Memory B cell (primary cell): ENCODE results near the gene TMEM229B.

Experiments
- ATAC-seq: fragments of 150-1000 bp; cut with Tn5 transposase; 2 replicates; pipeline ENCODE4 v1.10.0; 2021; ENCODE audit warnings: low read depth, mild to moderate bottlenecking, moderate library complexity
- DNase-seq, 2 donors: peaks; one replicate each; pipeline ENCODE4 v3.0.0; 2022; ENCODE audit warnings: low spot score in 2 of 2
- H3K27ac Mint-ChIP-seq: one replicate; pipeline ENCODE4 v1.8.0; 2022; ENCODE audit warnings: mild to moderate bottlenecking, moderate library complexity, mixed read lengths
- H3K27me3 Mint-ChIP-seq: one replicate; pipeline ENCODE4 v1.8.0; 2022; ENCODE audit warnings: mixed read lengths
- H3K36me3 Mint-ChIP-seq: one replicate; pipeline ENCODE4 v1.8.0; 2022; ENCODE audit warnings: mild to moderate bottlenecking, mixed read lengths
- H3K4me1 Mint-ChIP-seq: one replicate; pipeline ENCODE4 v1.8.0; 2022; ENCODE audit warnings: mixed read lengths
- H3K4me3 Mint-ChIP-seq: one replicate; pipeline ENCODE4 v1.8.0; 2022; ENCODE audit warnings: mild to moderate bottlenecking, moderate library complexity, mixed read lengths
- H3K9me3 Mint-ChIP-seq: one replicate; pipeline ENCODE4 v1.8.0; 2022; ENCODE audit warnings: mixed read lengths

TMEM229B gene

DNA sequence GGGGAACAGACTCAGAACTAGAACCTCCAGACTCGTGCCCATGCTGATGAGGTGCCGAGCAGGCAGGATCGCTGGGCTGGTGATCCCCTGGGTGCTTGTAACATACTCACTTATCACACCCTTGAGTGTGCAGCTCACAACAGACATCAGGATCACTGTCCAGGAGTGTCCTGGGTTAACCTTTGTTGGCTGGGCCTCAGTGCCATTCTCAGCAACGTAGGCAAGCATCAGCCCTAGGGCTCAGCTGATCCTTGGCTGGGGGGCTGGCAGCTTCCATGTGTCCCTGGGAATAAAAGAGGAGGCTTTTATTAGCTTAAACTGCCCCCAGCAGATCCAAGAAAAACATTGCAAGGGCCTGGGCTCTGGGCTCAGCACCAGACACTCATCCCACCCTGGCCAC is 1.6 kb downstream of the TMEM229B start:
- Mint-ChIP-seq H3K4me1 (peaks cover 43% of the 10 kb centered on the region), H3K27ac (no peak overlapping the region), H3K9me3 (no peaks in the 10 kb centered on the region), H3K27me3 (no peaks in the 10 kb centered on the region), H3K4me3 (no peak overlapping the region), H3K36me3 (peaks cover 13% of the 10 kb centered on the region)
- DNase-seq (no peak), ATAC-seq (no peak)

DNA sequence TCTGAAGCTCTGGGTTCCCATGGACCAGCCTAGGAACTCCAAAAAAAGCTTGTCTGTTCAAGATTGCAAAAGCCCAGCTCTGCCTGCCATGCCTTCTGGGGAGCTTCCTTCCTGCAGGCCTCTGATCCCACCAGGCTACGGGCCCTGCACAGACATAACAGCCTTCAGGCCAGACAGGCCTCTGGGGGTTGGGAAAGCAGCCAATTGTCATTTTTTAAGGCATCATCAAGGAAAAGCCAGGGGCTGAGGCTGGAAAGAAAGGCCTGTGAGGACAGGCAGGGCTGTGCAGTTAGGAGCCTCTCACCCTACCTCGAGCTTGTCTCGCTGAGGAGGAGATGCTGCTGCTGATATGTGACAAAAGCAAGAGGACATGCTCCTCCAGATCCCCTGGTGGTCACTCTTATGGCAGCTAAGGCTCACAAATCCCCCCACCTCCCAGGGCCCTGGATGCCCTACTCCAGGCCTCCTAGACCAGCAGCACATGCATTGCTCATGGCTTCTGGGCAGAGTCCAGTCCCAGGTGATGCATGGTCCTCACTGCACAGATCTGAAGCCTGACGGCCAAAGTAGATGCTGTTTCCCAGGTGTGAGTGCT is 2.9 kb downstream of the TMEM229B start:
- Mint-ChIP-seq H3K4me1 (peaks cover 33% of the 10 kb centered on the region), H3K27me3 (no peaks in the 10 kb centered on the region), H3K9me3 (no peaks in the 10 kb centered on the region), H3K4me3 (no peak overlapping the region), H3K36me3 (peaks cover 21% of the 10 kb centered on the region), H3K27ac (no peak overlapping the region)
- no peak for DNase-seq
- ATAC-seq = no peak

- peaks cover 20% of the 10 kb centered on the region for H3K4me1 Mint-ChIP-seq
- H3K4me3 Mint-ChIP-seq = no peak overlapping the region
- H3K9me3 Mint-ChIP-seq = no peaks in the 10 kb centered on the region
- DNase-seq = no peak
- no peak overlapping the region for H3K27ac Mint-ChIP-seq
- peaks cover 23% of the 10 kb centered on the region for H3K36me3 Mint-ChIP-seq
- ATAC-seq = no peak
- H3K27me3 Mint-ChIP-seq = no peaks in the 10 kb centered on the region
Measured at GRCh38 chr14:67483579-67484285, 4.8 kb downstream of the TMEM229B start.

GRCh38 chr14:67482231-67483164 is 6.0 kb downstream of the TMEM229B start:
- H3K4me3 Mint-ChIP-seq = no peak overlapping the region

DNA sequence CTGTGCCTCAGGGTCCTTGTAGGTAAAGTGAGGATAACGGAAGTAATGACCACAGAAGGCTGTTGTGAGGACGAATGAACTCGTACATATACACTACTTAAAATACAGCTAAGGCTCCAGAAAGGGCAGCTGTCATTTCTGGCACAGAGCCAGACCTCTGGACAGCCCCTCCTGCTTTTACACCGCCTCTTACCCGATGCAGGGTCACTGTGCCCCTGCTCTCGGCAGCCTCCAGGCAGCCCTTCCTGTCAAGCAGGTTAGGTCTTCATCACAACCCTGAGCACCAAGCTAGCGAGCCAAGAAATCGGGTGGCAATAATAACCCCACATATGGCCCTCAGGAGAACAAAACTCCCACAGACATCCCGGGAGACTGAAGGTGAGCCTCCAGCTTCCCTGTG is 8.5 kb downstream of the TMEM229B start:
- H3K9me3 Mint-ChIP-seq = no peaks in the 10 kb centered on the region

More at GRCh38 chr14:67482231-67483164, 6.0 kb downstream of the TMEM229B start:
- ATAC-seq = no peak
- no peak overlapping the region for H3K27ac Mint-ChIP-seq
- peaks cover 27% of the 10 kb centered on the region for H3K36me3 Mint-ChIP-seq
- DNase-seq = no peak
- H3K9me3 Mint-ChIP-seq = no peaks in the 10 kb centered on the region
- peaks cover 9% of the 10 kb centered on the region for H3K4me1 Mint-ChIP-seq
- H3K27me3 Mint-ChIP-seq = no peaks in the 10 kb centered on the region

GRCh38 chr14:67478800-67479084 is 9.8 kb downstream of the TMEM229B start:
- Mint-ChIP-seq H3K27ac (peak overlapping the region; percentile 3), H3K9me3 (no peaks in the 10 kb centered on the region), H3K4me1 (peaks cover 2% of the 10 kb centered on the region), H3K4me3 (no peak overlapping the region), H3K27me3 (no peaks in the 10 kb centered on the region), H3K36me3 (peaks cover 23% of the 10 kb centered on the region)
- DNase-seq (no peak), ATAC-seq (no peak)

More for the DNA sequence above, 8.5 kb downstream of the TMEM229B start:
- H3K4me1 Mint-ChIP-seq = no peaks in the 10 kb centered on the region
- peaks cover 21% of the 10 kb centered on the region for H3K36me3 Mint-ChIP-seq
- no peaks in the 10 kb centered on the region for H3K27me3 Mint-ChIP-seq
- H3K4me3 Mint-ChIP-seq = no peak overlapping the region
- no peak overlapping the region for H3K27ac Mint-ChIP-seq
- DNase-seq (no peak), ATAC-seq (no peak)

- Mint-ChIP-seq H3K4me1 (peaks cover 2% of the 10 kb centered on the region), H3K27ac (peak overlapping the region; percentile 3), H3K36me3 (peaks cover 23% of the 10 kb centered on the region), H3K27me3 (no peaks in the 10 kb centered on the region), H3K4me3 (no peak overlapping the region), H3K9me3 (no peaks in the 10 kb centered on the region)
- ATAC-seq (no peak), DNase-seq (no peak)
Measured at GRCh38 chr14:67477926-67478799, 10.4 kb downstream of the TMEM229B start.

GRCh38 chr14:67474366-67474765 is 14.2 kb downstream of the TMEM229B start:
- Mint-ChIP-seq H3K27me3 (no peaks in the 10 kb centered on the region), H3K9me3 (no peaks in the 10 kb centered on the region), H3K4me3 (no peak overlapping the region), H3K27ac (no peak overlapping the region), H3K36me3 (peaks cover 17% of the 10 kb centered on the region), H3K4me1 (peaks cover 4% of the 10 kb centered on the region)
- no peak for ATAC-seq
- no peak for DNase-seq

- H3K4me1 Mint-ChIP-seq = peaks cover 6% of the 10 kb centered on the region
- no peak overlapping the region for H3K27ac Mint-ChIP-seq
- H3K27me3 Mint-ChIP-seq = no peaks in the 10 kb centered on the region
- H3K4me3 Mint-ChIP-seq = no peak overlapping the region
- DNase-seq (no peak), ATAC-seq (no peak)
- no peaks in the 10 kb centered on the region for H3K9me3 Mint-ChIP-seq
- H3K36me3 Mint-ChIP-seq = peaks cover 15% of the 10 kb centered on the region
Measured at GRCh38 chr14:67473290-67474082, 15.0 kb downstream of the TMEM229B start.

GRCh38 chr14:67472726-67473125 is 15.8 kb downstream of the TMEM229B start:
- Mint-ChIP-seq H3K4me1 (peaks cover 9% of the 10 kb centered on the region), H3K27me3 (no peaks in the 10 kb centered on the region)
- no peak for ATAC-seq

GRCh38 chr14:67469954-67470353 is 18.6 kb downstream of the TMEM229B start:
- DNase-seq (no peak), ATAC-seq (no peak)
- Mint-ChIP-seq H3K9me3 (no peaks in the 10 kb centered on the region), H3K4me3 (no peak overlapping the region), H3K4me1 (peaks cover 12% of the 10 kb centered on the region), H3K36me3 (peaks cover 5% of the 10 kb centered on the region), H3K27ac (peak overlapping the region; percentile 25), H3K27me3 (no peaks in the 10 kb centered on the region)

More at GRCh38 chr14:67472726-67473125, 15.8 kb downstream of the TMEM229B start:
- no peak for DNase-seq
- Mint-ChIP-seq H3K9me3 (no peaks in the 10 kb centered on the region), H3K36me3 (peaks cover 12% of the 10 kb centered on the region), H3K4me3 (no peak overlapping the region), H3K27ac (no peak overlapping the region)

DNA sequence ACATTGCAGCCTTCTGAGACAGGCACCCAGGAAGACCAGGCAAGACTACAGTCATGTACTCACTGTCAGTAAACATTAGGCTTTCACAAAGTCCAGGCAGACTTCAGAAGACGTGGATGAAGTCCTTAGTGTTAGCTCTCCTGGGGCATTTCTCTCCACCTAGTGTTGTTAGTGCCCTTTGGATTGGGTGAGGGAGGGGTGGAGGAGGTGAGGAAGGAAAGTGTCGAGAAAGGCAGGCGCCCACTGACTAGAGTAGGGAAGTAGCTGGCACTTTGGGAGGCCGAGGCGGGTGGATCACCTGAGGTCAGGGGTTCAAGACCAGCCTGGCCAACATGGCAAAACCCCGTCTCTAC is 20.2 kb downstream of the TMEM229B start:
- Mint-ChIP-seq H3K4me1 (peaks cover 11% of the 10 kb centered on the region), H3K36me3 (peaks cover 3% of the 10 kb centered on the region), H3K4me3 (no peak overlapping the region), H3K9me3 (no peaks in the 10 kb centered on the region), H3K27ac (peak overlapping the region; percentile 45), H3K27me3 (no peaks in the 10 kb centered on the region)
- no peak for DNase-seq
- ATAC-seq = no peak

DNA sequence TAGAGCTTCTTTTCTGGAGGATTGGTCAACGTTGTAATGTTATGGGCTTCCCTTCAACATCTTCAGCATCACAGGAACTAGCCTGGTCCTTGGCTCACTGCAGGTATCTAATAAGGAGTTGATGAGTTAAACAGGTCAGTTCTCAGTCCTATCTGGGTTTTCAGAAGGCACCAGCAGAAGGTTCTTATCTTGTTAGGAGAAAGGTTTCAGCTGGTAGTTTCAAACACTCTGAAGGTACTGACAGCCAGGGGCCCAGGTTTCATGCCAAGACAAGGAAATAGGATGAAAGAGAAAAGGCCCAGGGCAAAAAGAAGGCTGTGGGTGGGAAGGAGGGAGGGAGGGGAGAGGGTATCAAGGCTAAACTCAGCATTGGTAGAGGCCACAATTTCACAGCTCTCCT is 21.4 kb downstream of the TMEM229B start:
- DNase-seq = no peak
- Mint-ChIP-seq H3K4me3 (no peak overlapping the region), H3K4me1 (peaks cover 8% of the 10 kb centered on the region), H3K36me3 (no peaks in the 10 kb centered on the region), H3K27me3 (no peaks in the 10 kb centered on the region), H3K27ac (no peak overlapping the region), H3K9me3 (no peaks in the 10 kb centered on the region)
- no peak for ATAC-seq
